Lung (tissue), 12 donors: Measurements from ENCODE around the gene FGR. TPM values are rescaled to one million over a fixed set of nuclear protein-coding genes. Genes with fewer than 3 reads are reported as not detected.

Experiments
- ATAC-seq: fragments of 200-7000 bp; cut with Tn5 transposase; one replicate; pipeline ENCODE4 v1.9.1; 2020; ENCODE audit warnings: moderate number of reproducible peaks; ENCODE audit not compliant: insufficient read depth, low FRiP score
- DNase-seq, 3 donors: peaks; one replicate each; pipeline ENCODE4 v3.0.0-alpha.2; 2013 to 2017
- H3K27ac ChIP-seq, 2 donors: one replicate each; pipeline ENCODE4 v1.5.1; 2013; ENCODE audit warnings: mild to moderate bottlenecking in 2 of 2, moderate library complexity in 2 of 2, control low read depth in 1 of 2, inconsistent platforms in 1 of 2, low read depth in 1 of 2, low read length in 1 of 2
- H3K27me3 ChIP-seq, 3 donors: one replicate each; pipeline ENCODE4 v1.5.1; 2013; ENCODE audit warnings: low read length in 2 of 3; ENCODE audit not compliant: control insufficient read depth in 3 of 3, insufficient read depth in 3 of 3
- H3K36me3 ChIP-seq, 4 donors: one replicate each; pipeline ENCODE4 v1.5.1; 2013; ENCODE audit warnings: low read length in 4 of 4, mild to moderate bottlenecking in 1 of 4, moderate library complexity in 1 of 4; ENCODE audit not compliant: control insufficient read depth in 4 of 4, insufficient read depth in 4 of 4
- H3K4me1 ChIP-seq, 5 donors: one replicate each; pipeline ENCODE4 v1.5.1; 2013; ENCODE audit warnings: low read length in 5 of 5, mild to moderate bottlenecking in 2 of 5, moderate library complexity in 1 of 5; ENCODE audit not compliant: control insufficient read depth in 5 of 5, insufficient read depth in 5 of 5
- H3K4me3 ChIP-seq: one replicate; pipeline ENCODE4 v1.5.1; 2013; ENCODE audit warnings: mild to moderate bottlenecking, control low read depth, moderate library complexity
- H3K9ac ChIP-seq, 2 donors: one replicate each; pipeline ENCODE4 v1.5.1; 2013; ENCODE audit warnings: low read length in 2 of 2, control low read depth in 1 of 2; ENCODE audit not compliant: insufficient read depth in 1 of 2
- H3K9me3 ChIP-seq, 4 donors: one replicate each; pipeline ENCODE4 v1.5.1; 2013; ENCODE audit warnings: low read length in 3 of 4, mild to moderate bottlenecking in 1 of 4, moderate library complexity in 1 of 4; ENCODE audit not compliant: control insufficient read depth in 4 of 4, insufficient read depth in 3 of 4
- WGBS, 2 donors: extraction: QIAGEN DNeasy Blood & Tissue Kit; methylation state at CpG; one replicate each; pipeline ENCODE4 v1.1.7; 2013; 5-methylcytosine and 5-hydroxymethylcytosine counted together
- polyA plus RNA-seq, 2 donors: library from polyadenylated mRNA; stranded (reverse); fragments of 200-250 nt; gene quantifications; one replicate each; pipeline ENCODE4 v1.2.1, GENCODE V29; 2013
- total RNA-seq, 2 donors: library from RNA; depleted of rRNA in 1 of 2; stranded (reverse); fragments of >200 nt in 1 of 2; gene quantifications; one replicate each; pipeline ENCODE4 v1.2.1, GENCODE V29; 2014 to 2021
- TF ChIP-seq, protein P1 (sequence below): IDR thresholded peaks from 2 replicates; pipeline ENCODE4 v1.5.1; 2012; ENCODE audit warnings: mild to moderate bottlenecking; ENCODE audit errors: control extremely low read depth, extremely low read depth
- donor health status: control.
- donor health status: control.
- donor health status: Bipolar disorder and iron deficiency.
- donor health status: healthy.
- donor health status: DM: yes; HTN: yes; CAD: no.

FGR gene
- total and polyA plus RNA-seq, 4 donors = 26.6 to 403 (median 111) TPM

DNA sequence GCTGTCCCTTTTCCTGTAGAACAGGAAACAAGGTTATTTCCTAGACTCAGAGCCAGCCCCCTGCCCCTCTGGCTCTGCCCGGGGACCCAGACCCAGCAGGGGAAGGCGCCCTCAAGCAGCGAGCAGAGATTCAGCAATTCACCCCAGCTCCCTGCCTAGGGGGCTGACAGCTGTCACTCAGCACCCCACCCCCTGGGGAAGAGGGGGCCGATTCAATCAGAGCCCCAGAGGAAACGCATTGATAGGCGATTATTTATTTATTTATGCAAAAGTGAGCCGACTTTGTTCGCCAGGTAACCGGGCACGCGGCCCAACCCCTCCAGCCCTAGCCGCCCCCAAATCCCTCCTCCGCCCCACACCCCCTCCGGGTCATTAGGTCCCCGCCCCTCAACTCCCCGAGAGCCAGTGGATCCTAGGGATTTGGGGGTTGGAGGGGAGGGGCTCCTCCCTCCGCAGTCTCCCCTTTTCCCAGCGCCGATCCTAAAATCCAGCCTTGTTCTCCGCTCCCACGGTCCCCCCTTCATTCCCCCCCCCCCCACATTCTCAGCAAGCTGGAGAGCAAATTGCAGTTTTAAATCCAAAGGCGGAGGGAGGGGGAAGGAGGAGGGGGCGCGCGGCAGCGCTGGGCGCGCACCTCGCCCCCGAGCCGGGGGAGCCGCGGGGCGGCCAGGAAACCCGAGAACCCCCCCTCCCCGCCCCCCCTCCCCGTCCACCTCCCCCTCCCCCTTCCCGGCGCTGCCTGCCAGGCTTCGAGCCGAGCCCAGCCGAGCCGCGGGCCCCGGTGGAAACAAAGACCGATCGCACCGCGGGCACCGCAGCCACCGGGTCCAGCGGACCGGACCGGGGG is 32.3 kb downstream of the FGR start:
- 1 to 2% methylated on average over 39 to 51 of the region's 54 CpGs for WGBS, 2 donors
- peak overlapping the region; percentile 76 for H3K4me3 ChIP-seq
- ATAC-seq (no peak), DNase-seq (peak; percentile 59 to 79 (median 79))
- TF ChIP-seq, protein P1, sequence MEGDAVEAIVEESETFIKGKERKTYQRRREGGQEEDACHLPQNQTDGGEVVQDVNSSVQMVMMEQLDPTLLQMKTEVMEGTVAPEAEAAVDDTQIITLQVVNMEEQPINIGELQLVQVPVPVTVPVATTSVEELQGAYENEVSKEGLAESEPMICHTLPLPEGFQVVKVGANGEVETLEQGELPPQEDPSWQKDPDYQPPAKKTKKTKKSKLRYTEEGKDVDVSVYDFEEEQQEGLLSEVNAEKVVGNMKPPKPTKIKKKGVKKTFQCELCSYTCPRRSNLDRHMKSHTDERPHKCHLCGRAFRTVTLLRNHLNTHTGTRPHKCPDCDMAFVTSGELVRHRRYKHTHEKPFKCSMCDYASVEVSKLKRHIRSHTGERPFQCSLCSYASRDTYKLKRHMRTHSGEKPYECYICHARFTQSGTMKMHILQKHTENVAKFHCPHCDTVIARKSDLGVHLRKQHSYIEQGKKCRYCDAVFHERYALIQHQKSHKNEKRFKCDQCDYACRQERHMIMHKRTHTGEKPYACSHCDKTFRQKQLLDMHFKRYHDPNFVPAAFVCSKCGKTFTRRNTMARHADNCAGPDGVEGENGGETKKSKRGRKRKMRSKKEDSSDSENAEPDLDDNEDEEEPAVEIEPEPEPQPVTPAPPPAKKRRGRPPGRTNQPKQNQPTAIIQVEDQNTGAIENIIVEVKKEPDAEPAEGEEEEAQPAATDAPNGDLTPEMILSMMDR = no peak
- no peaks in the 10 kb centered on the region for H3K27me3 ChIP-seq
- peaks cover 19 to 59% (median 27%) of the 10 kb centered on the region in 5 donors for H3K4me1 ChIP-seq
- H3K36me3 ChIP-seq = no peaks in the 10 kb centered on the region
- peak overlapping the region; percentile 86 to 98 for H3K27ac ChIP-seq
- H3K9ac ChIP-seq = peak overlapping the region; percentile 17 to 32
- no peaks in the 10 kb centered on the region for H3K9me3 ChIP-seq

DNA sequence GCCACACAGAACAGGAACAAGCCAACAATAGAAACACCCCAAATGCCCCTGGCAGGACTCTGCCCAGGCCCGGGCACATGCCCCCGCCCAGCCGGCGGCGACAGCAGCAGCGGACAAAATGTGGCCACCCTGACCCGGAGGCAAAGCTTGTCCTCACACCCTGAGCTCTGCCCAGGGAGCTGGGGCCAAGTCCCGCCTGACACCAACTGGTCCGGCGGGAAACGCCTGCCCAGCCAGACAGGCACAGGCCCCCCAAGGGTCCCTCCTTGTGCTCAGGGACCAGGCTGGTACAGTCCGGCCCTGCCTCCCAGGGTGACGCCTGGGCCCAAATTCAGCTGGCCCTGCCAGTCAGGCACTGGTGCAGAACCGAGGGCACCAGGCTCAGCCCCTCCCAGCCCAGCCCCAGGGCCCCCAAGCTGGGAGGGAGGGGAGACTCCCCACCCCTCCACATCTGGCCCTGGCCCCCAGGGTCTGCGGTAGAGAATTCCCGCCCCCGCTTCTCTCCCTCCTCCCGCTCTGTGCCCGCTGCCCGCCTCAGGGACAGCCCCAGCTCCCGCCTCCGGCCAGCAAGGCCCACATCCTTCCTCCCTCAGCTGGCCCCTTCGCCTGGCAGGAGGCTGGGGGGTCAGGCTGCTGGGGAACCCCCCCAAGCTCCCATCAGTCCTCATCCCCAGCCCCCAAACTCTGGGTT is 33.1 kb downstream of the FGR start:
- 3 to 11% methylated on average over 19 to 23 of the region's 23 CpGs for WGBS, 2 donors

DNA sequence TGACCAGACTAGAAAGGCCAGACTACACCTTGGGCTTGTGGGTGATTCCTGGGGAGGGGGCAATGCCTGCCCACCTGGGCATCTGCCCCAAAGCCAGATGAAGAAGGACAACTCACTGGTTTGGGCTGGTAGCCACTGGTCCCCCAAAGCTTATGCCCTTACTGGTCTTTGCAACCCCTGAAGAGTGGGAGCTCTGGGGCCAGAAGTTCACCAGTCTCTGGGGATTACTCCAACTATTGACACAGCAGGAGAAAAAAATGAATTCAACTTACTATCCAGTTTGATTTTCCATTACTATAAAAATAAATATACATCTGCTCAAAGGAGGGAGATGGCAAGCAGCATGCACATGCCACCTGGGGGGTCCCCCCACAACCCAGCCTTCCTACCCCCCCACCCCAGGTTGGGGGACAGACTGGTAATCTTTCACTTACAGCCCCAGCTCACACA is 33.6 kb downstream of the FGR start:
- TF ChIP-seq, protein P1 = no peak
- H3K9me3 ChIP-seq = no peaks in the 10 kb centered on the region
- H3K9ac ChIP-seq = no peak overlapping the region

More for the DNA sequence above, 33.1 kb downstream of the FGR start:
- Histone ChIP-seq H3K4me3 (peak overlapping the region; percentile 52), H3K9me3 (no peaks in the 10 kb centered on the region), H3K36me3 (peaks cover 0 to 3% (median 0%) of the 10 kb centered on the region in 4 donors), H3K9ac (peak overlapping the region in 1 of 2 donors; percentile 32), H3K4me1 (peaks cover 19 to 65% (median 28%) of the 10 kb centered on the region in 5 donors), H3K27me3 (no peaks in the 10 kb centered on the region), H3K27ac (peak overlapping the region; percentile 76 to 98)
- DNase-seq (peak in 2 of 3 donors; percentile 19 to 55), ATAC-seq (peak; percentile 6)
- TF ChIP-seq, protein P1 = no peak

More for the DNA sequence above, 33.6 kb downstream of the FGR start:
- ATAC-seq (no peak), DNase-seq (no peak)
- Histone ChIP-seq H3K27ac (peak overlapping the region; percentile 76 to 98), H3K4me1 (peaks cover 23 to 63% (median 31%) of the 10 kb centered on the region in 5 donors), H3K27me3 (no peaks in the 10 kb centered on the region), H3K36me3 (peaks cover 0 to 5% (median 0%) of the 10 kb centered on the region in 4 donors), H3K4me3 (no peak overlapping the region)
